Right atrium auricular region (tissue), 2 donors: ENCODE measurements around the gene BIN2. TPM values are rescaled to one million over a fixed set of nuclear protein-coding genes. Genes with fewer than 3 reads are reported as not detected.
"Not testable (repeated sequence)": the region's sequence is repeated elsewhere in the genome, so short reads cannot be mapped to it uniquely, and the experiment has no call there.

Experiments used
- DNase-seq: peaks from one replicate; pipeline ENCODE4 v3.0.0-alpha.2; 2019; ENCODE audit warnings: low spot score
- H3K27ac ChIP-seq, 2 donors: fragments of 200-600 bp; sonication (generic); 1 replicate in 1 of 2; 2 replicates in 1 of 2; pipeline ENCODE4 v1.5.1; 2016 to 2019
- H3K27me3 ChIP-seq, 2 donors: fragments of 200-600 bp; sonication (generic); one replicate each; pipeline versions ENCODE4 v1.5.1 to v1.6.0; 2017 to 2019
- H3K36me3 ChIP-seq: fragments of 200-600 bp; sonication (generic); one replicate; pipeline ENCODE4 v1.5.1; 2016
- H3K4me1 ChIP-seq, 2 donors: fragments of 200-600 bp; sonication (generic); one replicate each; pipeline versions ENCODE4 v1.5.1 to v1.6.0; 2017 to 2019
- H3K4me3 ChIP-seq, 2 donors: fragments of 200-600 bp; sonication (generic); 1 replicate in 1 of 2; 2 replicates in 1 of 2; pipeline ENCODE4 v1.5.1; 2017 to 2019; ENCODE audit warnings: mild to moderate bottlenecking in 1 of 2, moderate library complexity in 1 of 2
- H3K9me3 ChIP-seq, 2 donors: fragments of 200-600 bp; sonication (generic); one replicate each; pipeline ENCODE4 v1.5.1; 2019
- total RNA-seq, 2 donors: library from RNA; depleted of rRNA; stranded (reverse); fragments of >200 nt; gene quantifications; one replicate each; pipeline ENCODE4 v1.1.0, GENCODE V29; 2016
- TF ChIP-seq, protein P1 (sequence below), 2 donors: fragments of 200-600 bp; sonication (generic); IDR thresholded peaks; one replicate each; pipeline ENCODE4 v1.5.1; 2019; ENCODE audit warnings: antibody characterized with exemption in 2 of 2

The BIN2 gene
- total RNA-seq, 2 donors from 2014 or later: 2.1 to 4.6 TPM

DNA sequence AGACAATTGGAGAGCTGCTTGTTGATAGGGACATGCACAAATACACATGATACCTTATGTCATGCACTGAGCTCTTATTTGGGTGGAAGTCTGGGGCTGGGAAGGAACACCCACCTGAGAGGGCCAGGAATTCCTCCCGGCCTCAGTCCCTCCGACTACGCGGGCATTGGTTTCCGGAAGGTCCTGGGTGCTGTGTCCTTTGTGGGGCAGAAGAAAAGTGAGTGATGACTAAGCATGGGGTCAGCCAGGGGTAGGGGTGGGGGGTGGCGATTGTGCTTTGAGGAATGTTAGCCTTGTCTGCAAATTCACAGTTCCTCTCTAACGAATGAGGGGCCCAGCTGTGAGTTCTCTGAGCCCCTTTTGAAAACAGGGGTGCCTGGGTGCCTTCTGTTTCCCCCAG is 21.7 kb upstream of the BIN2 start:
- no peak for DNase-seq
- Histone ChIP-seq H3K4me3 (no peak overlapping the region), H3K4me1 (peaks cover 0 to 5% of the 10 kb centered on the region in 2 donors), H3K36me3 (no peaks in the 10 kb centered on the region), H3K27ac (no peak overlapping the region), H3K27me3 (no peaks in the 10 kb centered on the region), H3K9me3 (no peaks in the 10 kb centered on the region)
- TF ChIP-seq, protein P1, sequence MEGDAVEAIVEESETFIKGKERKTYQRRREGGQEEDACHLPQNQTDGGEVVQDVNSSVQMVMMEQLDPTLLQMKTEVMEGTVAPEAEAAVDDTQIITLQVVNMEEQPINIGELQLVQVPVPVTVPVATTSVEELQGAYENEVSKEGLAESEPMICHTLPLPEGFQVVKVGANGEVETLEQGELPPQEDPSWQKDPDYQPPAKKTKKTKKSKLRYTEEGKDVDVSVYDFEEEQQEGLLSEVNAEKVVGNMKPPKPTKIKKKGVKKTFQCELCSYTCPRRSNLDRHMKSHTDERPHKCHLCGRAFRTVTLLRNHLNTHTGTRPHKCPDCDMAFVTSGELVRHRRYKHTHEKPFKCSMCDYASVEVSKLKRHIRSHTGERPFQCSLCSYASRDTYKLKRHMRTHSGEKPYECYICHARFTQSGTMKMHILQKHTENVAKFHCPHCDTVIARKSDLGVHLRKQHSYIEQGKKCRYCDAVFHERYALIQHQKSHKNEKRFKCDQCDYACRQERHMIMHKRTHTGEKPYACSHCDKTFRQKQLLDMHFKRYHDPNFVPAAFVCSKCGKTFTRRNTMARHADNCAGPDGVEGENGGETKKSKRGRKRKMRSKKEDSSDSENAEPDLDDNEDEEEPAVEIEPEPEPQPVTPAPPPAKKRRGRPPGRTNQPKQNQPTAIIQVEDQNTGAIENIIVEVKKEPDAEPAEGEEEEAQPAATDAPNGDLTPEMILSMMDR (IDR thresholded peaks at IDR 0.05): no peak

GRCh38 chr12:51343201-51343600 is 19.2 kb upstream of the BIN2 start:
- TF ChIP-seq, protein P1 (IDR thresholded peaks at IDR 0.05): no peak
- DNase-seq: no peak
- Histone ChIP-seq H3K9me3 (no peaks in the 10 kb centered on the region), H3K27ac (no peak overlapping the region), H3K4me1 (peaks cover 0 to 5% of the 10 kb centered on the region in 2 donors), H3K36me3 (no peaks in the 10 kb centered on the region), H3K27me3 (no peaks in the 10 kb centered on the region), H3K4me3 (no peak overlapping the region)

GRCh38 chr12:51342416-51342815 is 18.4 kb upstream of the BIN2 start:
- Histone ChIP-seq H3K27me3 (no peaks in the 10 kb centered on the region), H3K9me3 (no peaks in the 10 kb centered on the region), H3K36me3 (no peaks in the 10 kb centered on the region), H3K27ac (no peak overlapping the region), H3K4me1 (peaks cover 0 to 5% of the 10 kb centered on the region in 2 donors), H3K4me3 (no peak overlapping the region)
- TF ChIP-seq, protein P1 (IDR thresholded peaks at IDR 0.05): no peak
- DNase-seq: no peak

GRCh38 chr12:51341251-51342007 is 17.5 kb upstream of the BIN2 start:
- no peaks in the 10 kb centered on the region for H3K27me3 ChIP-seq
- H3K9me3 ChIP-seq: no peaks in the 10 kb centered on the region
- H3K4me3 ChIP-seq: peak overlapping the region in 1 of 2 donors; percentile 23
- H3K27ac ChIP-seq: no peak overlapping the region
- DNase-seq: peak; percentile 84
- TF ChIP-seq, protein P1 (IDR thresholded peaks at IDR 0.05): peak; percentile 97 to 98
- peaks cover 0 to 5% of the 10 kb centered on the region in 2 donors for H3K4me1 ChIP-seq
- H3K36me3 ChIP-seq: no peaks in the 10 kb centered on the region

DNA sequence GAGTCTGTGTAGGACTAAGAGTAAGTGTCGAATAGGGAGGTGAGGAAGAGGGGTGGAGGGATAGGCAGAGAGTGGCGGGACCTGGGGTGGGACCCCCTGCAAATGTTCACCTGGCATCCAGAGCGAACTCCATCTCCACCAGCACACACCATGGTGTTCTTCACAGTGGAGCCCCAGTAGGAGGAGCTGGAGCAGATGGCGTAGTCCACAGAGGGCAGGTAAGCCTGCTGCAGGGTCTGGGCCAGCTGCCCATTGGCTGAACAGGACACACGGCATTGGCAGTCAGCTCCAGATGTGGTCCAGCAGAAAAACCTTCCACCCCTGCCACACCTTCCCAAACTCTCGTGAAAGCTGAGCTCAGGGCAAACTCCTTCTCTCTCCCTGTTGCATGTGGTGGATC is 15.8 kb upstream of the BIN2 start:
- no peaks in the 10 kb centered on the region for H3K36me3 ChIP-seq
- no peak overlapping the region for H3K4me3 ChIP-seq
- DNase-seq: no peak
- TF ChIP-seq, protein P1 (IDR thresholded peaks at IDR 0.05): no peak
- no peaks in the 10 kb centered on the region for H3K27me3 ChIP-seq
- no peak overlapping the region for H3K27ac ChIP-seq
- H3K4me1 ChIP-seq: peaks cover 0 to 5% of the 10 kb centered on the region in 2 donors
- H3K9me3 ChIP-seq: no peaks in the 10 kb centered on the region

GRCh38 chr12:51337336-51337735 is 13.4 kb upstream of the BIN2 start:
- not testable (repeated sequence) for DNase-seq

More at GRCh38 chr12:51337336-51337735, 13.4 kb upstream of the BIN2 start:
- H3K27me3 ChIP-seq, H3K27ac ChIP-seq, H3K4me3 ChIP-seq, H3K4me1 ChIP-seq, H3K36me3 ChIP-seq, H3K9me3 ChIP-seq: not testable (repeated sequence)
